Measurements from ENCODE around the gene CHAF1B.

CHAF1B gene

GRCh38 chr21:36429947-36430546 is 44.9 kb downstream of the CHAF1B start:
- DNase-seq = no peak

- no peak for DNase-seq
Measured at GRCh38 chr21:36430841-36431240, 45.6 kb downstream of the CHAF1B start.

- no peak for DNase-seq
Measured at GRCh38 chr21:36431252-36431651, 46.1 kb downstream of the CHAF1B start.

GRCh38 chr21:36433059-36433709 is 48.0 kb downstream of the CHAF1B start:
- DNase-seq = no peak

- DNase-seq = no peak
Measured at GRCh38 chr21:36434144-36434543, 49.0 kb downstream of the CHAF1B start.

- DNase-seq = no peak
Measured at GRCh38 chr21:36436829-36437744, 51.9 kb downstream of the CHAF1B start.

GRCh38 chr21:36437745-36438128 is 52.5 kb downstream of the CHAF1B start:
- no peak for DNase-seq

GRCh38 chr21:36441715-36442114 is 56.5 kb downstream of the CHAF1B start:
- DNase-seq = no peak

- DNase-seq = no peak
Measured at GRCh38 chr21:36446301-36446700, 61.1 kb downstream of the CHAF1B start.

GRCh38 chr21:36450511-36450910 is 65.3 kb downstream of the CHAF1B start:
- DNase-seq = no peak

GRCh38 chr21:36451506-36451905 is 66.3 kb downstream of the CHAF1B start:
- DNase-seq = no peak

GRCh38 chr21:36452281-36452825 is 67.2 kb downstream of the CHAF1B start:
- no peak for DNase-seq

- DNase-seq = no peak
Measured at GRCh38 chr21:36454093-36454531, 68.9 kb downstream of the CHAF1B start.

GRCh38 chr21:36454706-36455105 is 69.5 kb downstream of the CHAF1B start:
- DNase-seq = no peak

- DNase-seq = no peak
Measured at GRCh38 chr21:36456729-36457414, 71.7 kb downstream of the CHAF1B start.

- DNase-seq = no peak
Measured at GRCh38 chr21:36459098-36459497, 73.9 kb downstream of the CHAF1B start.

GRCh38 chr21:36460866-36461265 is 75.7 kb downstream of the CHAF1B start:
- no peak for DNase-seq

GRCh38 chr21:36461277-36461917 is 76.2 kb downstream of the CHAF1B start:
- DNase-seq = no peak

GRCh38 chr21:36461918-36462486 is 76.8 kb downstream of the CHAF1B start:
- DNase-seq = no peak

GRCh38 chr21:36463204-36463603 is 78.0 kb downstream of the CHAF1B start:
- no peak for DNase-seq

GRCh38 chr21:36463991-36464390 is 78.8 kb downstream of the CHAF1B start:
- DNase-seq = no peak

GRCh38 chr21:36464590-36464989 is 79.4 kb downstream of the CHAF1B start:
- DNase-seq = no peak
